HT-29 (cell line): ENCODE data around the gene G6PC1. TPM values are rescaled to one million over a fixed set of nuclear protein-coding genes. Genes with fewer than 3 reads are reported as not detected.
"Not testable (repeated sequence)": the region's sequence is repeated elsewhere in the genome, so short reads cannot be mapped to it uniquely, and the experiment has no call there.

ENCODE experiments used
- DNase-seq: peaks from one replicate; pipeline ENCODE4 v3.0.0-alpha.2; 2015; ENCODE audit warnings: low spot score
- total RNA-seq: library from RNA; depleted of rRNA; stranded (reverse); fragments of >200 nt; shearing (Covaris generic); gene quantifications from 2 replicates; pipeline ENCODE4 v1.2.3, GENCODE V29; 2014

Gene G6PC1
- total RNA-seq, 1 experiment from 2014 or later, result not detected

DNA sequence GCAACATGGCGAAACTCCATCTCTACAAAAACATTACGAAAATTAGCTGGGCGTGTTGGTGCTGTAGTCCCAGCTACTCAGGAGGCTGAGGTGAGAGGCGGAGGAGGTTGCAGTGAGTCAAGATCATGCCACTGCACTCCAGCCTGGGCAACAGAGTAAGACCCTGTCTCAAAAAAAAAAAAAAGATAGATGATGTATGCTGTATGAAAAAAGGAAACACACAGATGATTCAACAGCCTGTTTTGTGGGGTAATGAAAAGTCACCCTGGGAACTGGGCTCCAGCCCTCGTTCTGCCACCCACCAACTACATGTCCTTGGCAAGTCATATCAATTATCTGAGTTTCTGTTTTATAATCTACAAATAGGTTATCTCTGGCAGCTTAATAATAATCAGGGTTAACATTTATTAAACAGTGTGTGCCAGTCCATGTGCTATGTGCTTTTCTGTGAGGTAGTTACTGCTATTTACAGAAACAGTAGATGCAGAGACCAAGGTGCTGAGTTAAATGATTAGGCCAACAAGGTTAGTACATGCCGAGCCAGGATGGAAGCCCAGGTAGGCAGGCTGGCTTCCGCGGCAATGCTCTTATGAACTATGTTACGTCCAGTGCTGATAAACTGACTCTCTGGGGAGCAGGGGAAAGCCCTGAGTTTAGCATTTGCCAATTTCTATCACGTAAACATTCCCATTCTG is 1.1 kb downstream of the G6PC1 start:
- no peak for DNase-seq

DNA sequence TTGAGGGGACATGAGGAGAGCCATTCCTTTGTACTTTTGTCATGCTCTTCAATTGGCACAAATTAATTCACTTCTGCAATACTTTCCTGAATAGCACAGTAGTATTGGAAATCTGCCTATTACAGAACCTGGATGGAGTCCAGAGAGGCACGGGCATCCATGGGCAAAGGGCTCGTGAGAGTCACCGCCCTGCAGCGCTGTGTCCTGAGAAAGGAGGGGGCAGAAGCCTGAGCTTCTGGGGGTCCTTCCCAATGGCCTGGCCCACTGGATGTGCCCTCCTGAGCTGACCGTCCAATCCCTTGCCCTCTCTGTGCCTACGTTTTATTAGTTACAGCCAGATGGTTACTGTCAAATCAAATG is 3.5 kb downstream of the G6PC1 start:
- no peak for DNase-seq

DNA sequence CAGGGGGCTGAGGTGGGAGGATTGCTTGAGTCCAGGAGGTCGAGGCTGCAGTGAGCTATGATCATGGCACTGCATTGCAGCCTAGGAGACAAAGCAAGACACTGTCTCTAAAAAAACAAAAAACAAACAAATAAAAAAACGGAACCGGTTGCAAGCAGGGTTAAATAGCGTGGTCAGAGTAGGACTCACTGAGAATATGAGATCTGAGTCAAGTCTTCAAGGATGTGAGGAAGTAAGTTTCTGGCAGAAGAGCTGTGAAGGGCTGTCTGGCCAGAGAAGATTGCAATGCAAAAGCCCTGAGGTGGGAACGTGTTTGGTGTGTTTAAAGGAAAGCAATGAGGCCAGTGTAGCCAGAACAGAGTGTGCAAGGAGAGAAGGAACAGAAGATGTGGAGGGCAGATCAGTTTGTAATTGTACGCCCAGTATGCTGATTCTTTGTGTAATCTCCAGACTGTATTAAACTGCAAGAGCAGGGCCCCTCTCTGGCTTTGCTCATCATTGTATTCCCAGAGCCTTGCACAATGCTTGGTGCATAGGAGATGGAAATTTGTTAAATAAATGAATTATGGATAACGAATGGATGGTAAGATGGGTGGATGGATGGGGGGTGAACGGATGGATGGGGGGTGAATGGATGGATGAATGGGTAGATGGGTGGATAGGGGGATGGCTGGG is 6.3 kb downstream of the G6PC1 start:
- no peak for DNase-seq

DNA sequence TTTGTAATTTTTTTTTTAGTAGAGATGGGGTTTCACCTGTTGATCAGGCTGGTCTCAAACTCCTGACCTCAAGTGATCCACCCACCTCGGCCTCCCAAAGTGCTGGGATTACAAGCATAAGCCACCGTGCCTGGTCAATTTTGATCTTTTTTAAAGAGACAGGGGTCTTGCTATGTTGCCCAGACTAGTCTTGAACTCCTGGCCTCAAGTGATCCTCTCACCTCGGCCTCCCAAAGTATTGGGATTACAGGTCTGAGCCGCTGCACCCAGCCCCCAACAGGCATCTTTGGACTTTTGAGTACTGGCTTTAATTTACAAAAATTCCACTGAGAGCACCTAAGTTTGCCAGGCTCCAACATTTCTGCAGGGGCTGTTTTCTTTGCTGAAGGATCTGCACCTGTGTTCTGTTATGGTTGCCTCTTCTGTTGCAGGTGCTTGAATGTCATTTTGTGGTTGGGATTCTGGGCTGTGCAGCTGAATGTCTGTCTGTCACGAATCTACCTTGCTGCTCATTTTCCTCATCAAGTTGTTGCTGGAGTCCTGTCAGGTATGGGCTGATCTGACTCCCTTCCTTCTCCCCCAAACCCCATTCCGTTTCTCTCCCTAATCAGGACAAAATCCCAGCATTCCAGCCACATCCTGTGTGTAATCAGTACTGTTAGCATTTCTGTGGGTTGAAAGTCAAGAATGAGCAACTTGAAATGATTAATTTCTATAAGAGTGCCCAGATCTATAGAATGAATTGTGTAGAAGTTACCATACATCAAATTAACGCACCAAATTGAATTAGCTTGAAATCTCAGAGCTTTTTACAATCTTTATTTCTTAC is 8.5 kb downstream of the G6PC1 start:
- no peak for DNase-seq

DNA sequence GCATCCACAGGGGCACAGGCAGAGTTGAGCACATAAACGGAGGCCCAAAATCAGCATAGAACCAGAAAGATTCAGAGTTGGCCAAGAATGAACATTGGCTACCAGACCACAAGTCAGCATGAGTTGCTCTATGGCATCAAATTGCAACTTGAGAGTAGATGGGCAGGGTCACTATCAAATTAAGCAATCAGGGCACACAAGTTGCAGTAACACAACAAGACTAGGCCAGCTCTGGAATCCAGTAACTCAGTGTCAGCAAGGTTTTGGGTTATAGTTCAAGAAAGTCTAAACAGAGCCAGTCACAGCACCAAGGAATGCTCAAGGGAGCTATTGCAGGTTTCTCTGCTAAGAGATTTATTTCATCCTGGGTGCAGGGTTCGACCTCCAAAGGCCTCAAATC is 12.9 kb downstream of the G6PC1 start:
- DNase-seq, result no peak

DNA sequence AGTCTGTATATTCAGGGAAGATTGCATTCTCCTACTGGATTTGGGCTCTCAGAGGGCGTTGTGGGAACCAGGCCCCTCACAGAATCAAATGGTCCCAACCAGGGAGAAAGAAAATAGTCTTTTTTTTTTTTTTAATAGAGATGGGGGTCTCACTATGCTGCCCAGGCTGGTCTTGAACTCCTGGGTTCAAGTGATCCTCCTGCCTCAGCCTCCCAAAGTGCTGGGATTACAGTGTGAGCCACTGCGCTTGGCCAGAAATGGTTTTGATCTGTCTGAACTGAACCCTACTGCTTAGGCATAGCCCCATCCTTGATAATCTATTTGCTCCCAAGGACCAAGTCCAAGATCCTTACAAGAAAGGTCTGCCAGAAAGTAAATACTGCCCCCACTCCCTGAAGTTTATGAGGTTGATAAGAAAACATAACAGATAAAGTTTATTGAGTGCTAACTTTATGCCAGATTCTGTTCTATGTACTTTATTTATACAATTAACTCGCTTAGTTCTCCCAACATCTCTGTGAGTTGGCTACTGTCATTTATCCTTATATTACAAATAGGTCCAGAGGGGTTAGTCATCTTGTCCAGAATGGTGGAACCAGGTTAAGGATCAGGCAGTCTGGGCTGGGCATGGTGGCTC is 13.5 kb downstream of the G6PC1 start:
- DNase-seq, result no peak

DNA sequence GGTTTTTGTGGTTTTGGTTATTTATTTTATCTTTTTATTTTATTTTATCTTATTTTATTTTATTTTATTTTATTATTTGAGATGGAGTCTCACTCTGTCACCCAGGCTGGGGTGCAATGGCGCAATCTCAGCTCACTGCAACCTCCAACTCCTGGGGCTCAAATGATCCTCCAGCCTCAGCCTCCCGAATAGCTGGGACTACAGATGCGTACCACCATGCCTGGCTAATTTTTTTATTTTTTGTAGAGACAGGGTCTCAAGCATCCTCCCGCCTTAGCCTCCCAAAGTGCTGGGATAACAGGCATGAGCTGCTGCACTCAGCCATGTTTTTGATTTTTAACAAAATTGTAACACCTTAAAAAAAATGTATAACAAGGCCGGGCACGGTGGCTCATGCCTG is 14.7 kb downstream of the G6PC1 start:
- not testable (repeated sequence) for DNase-seq

DNA sequence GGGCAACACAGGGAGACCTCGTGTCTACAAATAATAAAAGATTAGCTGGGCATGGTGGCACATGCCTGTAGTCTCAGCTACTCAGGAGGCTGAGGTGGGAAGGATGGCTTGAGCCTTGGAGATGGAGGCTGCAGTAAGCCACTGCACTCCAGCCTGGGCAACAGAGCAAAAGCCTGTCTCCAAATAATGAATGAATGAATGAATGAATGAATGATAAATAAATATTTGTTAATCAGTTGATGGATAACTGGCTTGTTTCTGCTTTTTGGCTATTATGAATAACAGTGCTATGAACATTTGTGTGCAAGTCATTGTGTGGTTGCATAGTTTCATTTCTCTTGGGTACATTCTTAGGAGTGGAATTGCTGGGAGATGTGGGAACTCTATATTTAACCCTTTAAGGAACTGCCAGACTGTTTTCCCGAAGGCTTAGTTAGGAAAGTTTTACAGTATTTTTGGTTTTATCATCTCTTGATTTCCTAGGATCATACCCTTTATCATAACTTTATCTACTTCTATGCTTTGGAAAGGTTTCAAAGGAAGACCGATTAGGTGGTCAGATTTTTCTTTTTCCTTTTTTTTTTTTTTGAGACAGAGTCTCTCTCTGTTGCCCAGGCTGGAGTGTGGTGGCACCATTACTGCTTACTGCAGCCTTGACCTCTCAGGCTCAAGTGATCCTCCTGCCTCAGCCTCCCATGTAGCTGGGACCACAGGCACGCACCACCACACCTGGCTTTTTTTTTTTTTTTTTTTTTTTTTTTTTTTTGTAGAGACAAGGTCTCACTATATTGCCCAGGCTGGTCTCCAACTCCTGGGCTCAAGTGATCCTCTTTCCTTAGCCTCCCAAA is 16.0 kb downstream of the G6PC1 start:
- DNase-seq, result not testable (repeated sequence)

DNA sequence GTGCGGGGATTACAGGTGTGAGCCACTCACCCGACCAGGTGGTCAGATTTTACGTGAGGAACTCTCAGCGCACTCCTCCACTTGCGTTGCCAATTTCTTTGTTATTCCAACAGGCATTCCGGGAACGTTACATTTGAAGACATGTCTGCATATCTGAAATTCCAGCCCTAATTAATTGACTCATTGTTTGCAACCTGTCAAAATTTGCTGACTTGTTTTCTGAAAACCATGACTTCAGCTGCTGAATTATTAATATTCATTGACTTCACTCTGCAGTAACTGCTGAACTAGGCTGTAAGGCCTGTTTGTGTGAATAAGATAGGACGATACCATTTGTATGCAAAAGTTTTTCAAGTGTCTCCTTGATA is 16.6 kb downstream of the G6PC1 start:
- no peak for DNase-seq

DNA sequence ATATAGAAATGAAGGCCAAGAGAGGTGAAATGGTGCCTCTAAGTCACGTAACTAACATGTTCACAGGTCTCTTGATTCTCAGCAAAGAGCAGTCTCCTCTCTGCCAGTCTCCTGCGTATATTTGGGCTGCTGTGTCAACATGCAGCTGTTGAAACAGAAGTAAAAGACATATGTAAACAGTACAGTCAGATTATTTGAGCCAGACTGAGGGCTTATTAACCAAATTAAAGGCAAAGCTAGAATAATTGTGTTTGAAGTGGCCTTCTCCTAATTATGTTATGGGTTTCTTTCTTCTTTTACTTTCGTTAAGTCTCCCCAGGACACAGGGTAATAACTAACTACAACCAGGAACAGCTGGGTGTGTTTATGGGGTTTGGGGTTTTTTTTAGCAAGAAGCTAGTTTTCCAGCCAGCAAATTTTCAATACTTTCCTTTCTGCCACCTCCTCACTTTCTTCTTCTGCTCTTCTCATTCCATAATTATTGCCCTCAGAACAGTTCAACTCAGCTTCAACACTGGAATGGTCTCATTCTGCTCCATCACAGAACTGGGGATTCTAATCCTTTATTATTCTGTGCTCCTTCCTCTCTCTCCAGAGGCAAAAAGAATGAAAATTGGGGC is 18.4 kb downstream of the G6PC1 start:
- DNase-seq, result no peak

DNA sequence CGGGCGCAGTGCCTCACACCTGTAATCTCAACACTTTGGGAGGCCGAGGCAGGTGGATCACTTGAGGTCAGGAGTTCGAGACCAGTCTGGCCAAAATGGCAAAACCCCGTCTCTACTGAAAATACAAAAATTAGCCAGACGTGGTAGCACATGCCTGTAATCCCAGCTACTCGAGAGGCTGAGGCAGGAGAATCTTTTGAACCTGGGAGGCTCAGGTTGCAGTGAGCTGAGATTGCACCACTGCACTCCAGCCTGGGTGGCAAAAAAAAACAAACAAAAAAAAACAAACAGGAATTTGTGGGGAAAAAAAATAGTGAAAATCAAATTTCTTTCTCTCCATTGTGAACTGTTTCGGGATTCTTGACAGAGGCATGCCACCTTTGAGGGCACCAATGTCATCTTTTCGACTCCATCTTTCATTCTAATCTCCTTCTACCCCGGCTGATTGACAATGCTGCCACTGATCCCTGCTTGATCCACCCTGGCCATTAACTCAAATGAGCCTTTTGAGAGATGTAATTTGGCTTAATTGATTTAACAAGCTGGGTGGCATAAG is 19.0 kb downstream of the G6PC1 start:
- not testable (repeated sequence) for DNase-seq

DNA sequence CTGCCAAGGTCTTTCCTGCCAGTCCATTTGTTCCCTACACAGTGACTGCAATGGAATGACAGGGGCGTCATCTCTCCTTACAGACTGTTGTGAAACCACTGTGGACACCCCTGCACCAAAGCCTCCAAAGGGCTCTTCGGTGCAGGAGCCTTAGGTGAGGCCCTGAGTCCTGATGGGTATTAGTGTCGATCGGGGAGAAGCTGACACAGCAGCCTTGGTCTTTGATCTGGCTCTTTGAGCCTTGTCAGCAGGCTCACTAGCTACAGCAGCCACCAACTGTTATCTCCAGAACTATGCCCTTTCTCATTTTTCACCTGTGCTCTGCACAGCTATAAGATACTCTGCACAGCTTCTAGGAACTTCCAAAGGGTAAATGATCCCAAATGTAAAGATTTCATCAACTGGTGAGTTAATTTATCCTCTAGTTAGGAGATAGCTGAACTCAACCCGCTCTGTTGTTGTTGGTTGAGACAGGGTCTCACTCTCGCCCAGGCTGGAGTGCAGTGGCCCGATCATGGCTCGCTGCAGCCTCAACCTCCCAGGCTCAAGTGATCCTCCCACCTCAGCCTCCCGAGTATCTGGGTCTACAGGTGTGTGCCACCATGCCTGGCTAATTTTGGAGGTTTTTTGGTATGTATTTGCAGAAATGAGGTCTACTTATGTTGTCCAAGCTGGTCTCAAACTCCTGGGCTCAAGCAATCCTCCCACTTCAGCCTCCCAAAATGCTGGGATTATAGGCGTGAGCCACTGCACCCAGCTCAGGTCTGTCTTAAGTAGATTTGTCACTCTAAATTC is 19.7 kb downstream of the G6PC1 start:
- no peak for DNase-seq

DNA sequence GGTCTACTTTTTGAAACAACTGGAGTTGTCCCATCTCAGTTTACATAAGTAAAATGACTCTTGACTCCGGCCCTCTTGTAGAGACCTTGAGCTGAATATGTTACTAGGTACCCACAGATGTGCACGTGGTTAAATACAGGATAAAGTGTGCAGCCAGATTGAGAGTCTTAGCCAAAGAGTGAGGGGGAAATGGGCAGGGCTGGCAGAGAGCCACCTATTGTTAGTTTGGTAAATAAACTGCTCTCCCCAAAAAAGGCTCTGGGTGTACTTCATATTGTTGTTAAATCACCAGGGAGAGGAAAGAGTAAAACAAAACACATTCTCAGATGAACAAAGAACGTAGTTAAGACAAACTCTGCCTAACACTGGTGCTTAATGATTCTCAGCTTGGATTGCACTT is 20.3 kb downstream of the G6PC1 start:
- peak; percentile 40 for DNase-seq

DNA sequence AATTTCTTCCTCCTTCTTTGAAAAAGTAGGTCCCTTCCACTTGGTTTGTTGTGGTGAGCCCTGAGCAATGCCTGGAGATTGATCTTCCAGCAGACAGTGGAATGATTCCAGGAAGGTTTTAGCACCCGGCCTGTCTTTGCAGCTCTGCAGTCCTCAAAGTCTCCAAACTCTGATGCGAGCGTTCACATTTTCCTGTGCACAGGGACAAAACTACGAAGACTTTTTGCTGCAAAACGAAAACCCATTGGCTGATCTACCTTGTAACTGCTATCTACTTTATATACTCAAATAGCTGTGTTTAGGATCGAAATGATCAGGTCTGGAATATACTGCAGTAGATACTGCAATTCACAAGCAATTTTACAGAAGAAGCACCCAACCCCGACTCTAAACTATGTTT is 21.7 kb downstream of the G6PC1 start:
- no peak for DNase-seq

DNA sequence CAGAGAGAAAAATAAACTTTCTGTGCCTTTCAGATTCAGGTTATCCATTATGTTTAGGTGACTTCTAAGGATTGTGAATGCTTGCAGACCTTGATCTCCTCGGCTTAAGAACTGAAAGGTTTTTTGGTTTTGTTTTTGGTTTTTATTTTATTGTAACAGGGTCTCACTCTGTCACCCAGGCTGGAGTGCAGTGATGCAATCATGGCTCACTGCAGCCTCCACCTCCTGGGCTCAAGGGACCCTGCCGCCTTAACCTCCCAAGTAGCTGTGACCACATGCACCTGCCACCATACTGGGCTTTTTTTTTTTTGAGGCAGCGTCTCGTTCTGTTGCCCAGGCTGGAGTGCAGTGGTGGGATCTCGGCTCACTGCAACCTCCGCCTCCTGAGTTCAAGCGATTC is 22.9 kb downstream of the G6PC1 start:
- not testable (repeated sequence) for DNase-seq

DNA sequence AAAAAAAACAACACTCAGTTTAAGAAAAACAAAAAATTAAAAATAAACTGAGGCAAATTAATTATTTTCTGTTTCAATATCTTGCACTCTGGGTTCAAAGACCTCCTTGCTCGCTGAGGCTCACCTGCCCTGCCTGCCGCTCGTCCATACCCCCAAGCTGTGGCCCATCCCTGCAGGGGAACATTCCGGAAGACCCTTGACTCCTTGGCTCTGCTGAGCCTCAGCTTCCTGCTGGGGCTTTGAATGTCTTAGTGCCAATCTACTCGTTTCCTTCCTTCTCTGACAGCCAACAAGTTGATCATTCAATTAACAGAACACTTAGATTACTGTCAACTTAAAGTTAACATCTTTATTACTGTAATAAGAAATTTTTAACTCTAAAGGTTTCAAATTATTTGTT is 24.3 kb downstream of the G6PC1 start:
- no peak for DNase-seq

DNA sequence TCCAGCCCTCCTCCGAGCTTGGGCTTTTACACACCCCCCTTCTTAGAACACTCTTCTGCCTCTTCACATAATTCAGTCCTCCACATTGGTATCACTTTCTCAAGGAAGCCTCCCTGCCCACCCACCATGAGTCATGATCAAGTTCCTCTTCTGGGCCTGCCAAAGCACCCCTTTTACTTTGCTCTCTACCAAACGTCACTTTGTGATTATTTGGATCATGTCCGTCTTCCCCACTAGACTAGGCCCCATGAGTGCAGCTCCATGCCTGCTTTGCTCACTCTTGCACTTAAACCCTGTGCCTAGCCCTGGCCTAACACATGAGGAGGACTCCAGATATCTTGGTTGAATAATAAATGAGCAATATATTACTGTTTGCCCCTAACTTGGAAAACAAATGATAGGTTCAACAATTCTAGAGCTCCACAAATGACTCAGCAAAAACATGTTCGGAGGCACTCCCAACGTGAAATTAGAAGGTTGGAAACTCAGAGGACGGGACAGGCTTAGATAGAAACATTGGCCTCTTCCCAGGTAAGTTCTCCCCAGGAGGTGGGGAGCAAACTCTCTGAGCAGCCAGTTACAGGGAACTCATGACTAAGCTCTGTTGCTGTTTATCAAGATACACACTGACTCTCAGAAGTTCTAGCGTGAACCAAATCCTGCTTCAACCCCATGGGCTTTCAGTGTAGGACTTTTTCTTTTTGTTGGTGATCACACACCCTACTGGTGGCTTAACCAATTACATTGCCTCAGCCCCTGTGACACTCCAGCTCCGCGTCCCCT is 28.3 kb downstream of the G6PC1 start:
- DNase-seq, result peak; percentile 90

DNA sequence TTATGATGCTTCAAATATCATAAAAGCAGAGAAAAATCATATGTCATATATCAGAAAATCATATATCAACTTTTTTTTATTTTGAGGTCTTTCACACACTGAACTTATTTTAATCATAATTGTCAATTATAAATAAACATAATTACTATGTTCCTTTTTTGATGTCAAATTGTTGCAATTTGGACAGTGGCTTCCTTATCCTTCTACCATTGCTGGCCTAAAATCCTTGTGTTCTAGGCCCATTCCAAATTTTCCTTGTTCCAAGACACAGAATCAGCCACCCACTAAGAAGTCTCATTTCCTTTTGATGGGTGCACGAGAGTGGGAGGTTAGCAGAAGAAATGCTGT is 28.9 kb downstream of the G6PC1 start:
- no peak for DNase-seq
